ENCODE measurements around the gene ZBTB9.

Gene ZBTB9

DNA sequence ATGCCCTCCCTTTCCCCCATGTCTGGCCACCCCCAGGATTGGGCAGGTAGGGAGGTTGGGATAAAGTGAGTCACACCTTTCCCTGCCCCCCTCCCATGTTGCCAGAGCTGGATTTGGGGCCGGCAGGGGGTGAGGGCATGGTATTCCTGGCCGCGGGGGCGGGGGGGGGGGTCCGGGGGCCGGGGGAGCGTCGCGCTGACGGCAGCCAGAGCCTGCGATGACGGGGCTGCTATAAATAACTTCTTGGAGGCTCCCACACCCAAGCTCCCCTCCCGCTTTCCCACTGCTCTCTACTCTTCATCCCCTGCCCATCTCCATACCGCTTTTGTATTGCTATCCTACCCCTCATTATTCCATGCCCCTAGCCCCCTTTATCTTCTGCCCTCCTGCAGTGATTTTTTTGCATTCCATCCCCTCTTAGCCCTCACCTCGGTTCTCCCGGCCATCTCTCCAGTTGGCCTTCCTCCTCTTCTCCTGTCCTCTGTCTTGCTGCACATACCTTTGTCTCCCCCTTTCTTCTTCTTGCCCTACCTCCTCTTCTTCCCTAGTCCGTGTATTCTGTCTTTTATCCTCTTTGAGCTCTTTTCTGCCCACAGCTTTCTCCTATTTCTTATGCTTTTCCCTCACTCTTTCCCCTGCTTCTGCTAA lies 20.7 kb upstream of the ZBTB9 start:
- no peak for DNase-seq

DNA sequence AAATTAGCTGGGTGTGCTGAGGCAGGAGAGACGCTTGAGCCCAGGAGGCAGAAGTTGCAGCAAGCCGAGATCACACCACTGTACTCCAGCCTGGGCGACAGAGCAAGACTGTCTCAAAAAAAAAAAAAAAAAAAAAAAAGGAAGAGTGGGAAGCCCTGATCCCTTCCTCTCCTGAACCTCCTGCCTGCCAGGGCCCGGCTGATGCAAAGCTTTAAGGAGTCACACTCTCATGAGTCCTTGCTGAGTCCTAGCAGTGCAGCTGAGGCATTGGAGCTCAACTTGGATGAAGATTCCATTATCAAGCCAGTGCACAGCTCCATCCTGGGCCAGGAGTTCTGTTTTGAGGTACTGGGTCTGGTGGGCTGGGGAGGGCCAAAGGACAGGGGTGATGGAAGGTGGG lies 19.4 kb upstream of the ZBTB9 start:
- DNase-seq, result no peak

DNA sequence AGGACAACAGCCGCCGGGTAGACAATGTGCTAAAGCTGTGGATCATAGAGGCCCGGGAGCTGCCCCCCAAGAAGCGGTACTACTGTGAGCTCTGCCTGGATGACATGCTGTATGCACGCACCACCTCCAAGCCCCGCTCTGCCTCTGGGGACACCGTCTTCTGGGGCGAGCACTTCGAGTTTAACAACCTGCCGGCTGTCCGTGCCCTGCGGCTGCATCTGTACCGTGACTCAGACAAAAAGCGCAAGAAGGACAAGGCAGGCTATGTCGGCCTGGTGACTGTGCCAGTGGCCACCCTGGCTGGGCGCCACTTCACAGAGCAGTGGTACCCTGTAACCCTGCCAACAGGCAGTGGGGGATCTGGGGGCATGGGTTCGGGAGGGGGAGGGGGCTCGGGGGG lies 16.7 kb upstream of the ZBTB9 start:
- DNase-seq, result no peak

DNA sequence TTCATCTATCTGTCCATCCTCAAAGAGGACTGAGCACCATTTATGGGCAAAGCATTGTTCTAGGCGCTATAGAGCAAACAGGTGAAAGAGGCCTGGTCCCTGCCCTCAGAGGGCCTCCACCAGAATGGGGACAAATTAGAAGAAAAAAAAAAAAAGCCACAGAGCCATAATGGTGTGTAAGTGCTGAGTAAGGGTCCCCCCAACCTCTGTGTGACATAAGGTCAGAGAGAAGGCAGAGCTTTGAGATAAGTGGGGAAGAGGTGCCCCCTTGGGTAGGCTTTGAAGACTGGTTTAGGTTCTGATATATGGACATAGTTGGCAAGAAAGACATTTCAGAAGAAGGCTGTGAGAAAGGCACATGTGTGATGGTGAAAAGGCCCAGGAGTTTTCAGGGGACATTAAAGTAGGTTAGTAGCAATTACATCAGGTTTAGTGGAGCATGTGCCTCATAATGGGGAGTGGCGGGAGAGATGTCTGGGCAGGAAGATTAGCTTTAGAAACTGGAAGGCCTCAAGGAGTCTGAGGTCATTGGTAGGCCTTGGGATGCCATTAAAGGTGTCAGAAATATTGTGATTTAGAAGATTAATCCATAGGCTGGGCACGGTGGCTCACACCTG lies 15.3 kb upstream of the ZBTB9 start:
- no peak for DNase-seq

DNA sequence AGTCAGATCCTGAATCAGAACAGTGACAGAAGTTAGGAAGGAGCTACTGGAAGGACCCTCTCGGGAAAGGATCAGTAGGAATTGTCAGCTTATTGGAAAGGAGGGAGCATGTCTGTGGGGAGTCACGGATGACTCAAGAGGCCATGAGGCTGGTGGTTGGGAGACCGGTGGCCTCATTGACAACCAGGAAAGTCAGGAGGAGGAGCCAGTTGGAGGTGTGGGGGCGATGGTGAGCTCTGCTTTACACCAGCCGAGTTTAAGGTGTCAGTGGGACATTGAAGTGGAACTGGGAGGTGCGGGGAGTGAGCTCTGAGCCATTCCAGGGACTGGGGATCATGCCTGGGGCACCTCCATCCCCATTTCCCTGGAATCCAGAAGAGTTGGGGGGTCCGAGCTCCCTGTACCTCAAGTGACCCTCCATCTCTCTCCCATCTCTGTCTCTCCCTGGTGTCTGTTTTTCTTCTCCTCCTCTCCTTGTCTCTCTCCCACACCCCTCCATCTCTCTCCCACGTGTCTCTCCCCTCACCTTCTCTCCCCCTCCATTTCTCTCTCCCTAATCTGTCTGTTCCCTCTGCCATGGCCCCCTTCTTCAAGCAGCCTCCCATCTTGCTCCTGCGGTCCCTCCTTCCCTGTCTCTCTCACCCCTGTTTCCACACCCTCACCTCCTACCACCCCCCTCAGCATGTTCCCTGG lies 14.3 kb upstream of the ZBTB9 start:
- no peak for DNase-seq

DNA sequence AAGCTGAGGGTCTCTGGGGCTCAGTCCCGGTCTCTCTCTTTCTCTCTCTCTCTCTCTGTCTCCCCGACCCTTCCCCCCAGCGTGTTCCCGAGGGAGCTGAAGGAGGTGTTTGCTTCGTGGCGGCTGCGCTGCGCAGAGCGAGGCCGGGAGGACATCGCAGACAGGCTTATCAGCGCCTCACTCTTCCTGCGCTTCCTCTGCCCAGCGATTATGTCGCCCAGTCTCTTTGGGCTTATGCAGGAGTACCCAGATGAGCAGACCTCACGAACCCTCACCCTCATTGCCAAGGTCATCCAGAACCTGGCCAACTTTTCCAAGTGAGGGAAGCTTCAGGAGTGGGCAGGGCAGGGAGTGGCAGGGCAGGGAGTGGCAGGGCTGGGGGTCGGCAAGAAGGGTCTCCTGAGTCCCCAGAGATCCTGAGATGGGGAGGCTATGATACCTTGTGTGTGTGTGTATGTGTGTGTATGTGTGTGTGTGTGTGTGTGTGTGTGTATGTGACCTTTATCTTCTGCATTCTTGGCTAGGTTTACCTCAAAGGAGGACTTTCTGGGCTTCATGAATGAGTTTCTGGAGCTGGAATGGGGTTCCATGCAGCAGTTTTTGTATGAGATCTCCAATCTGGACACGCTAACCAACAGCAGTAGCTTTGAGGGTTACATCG lies 13.6 kb upstream of the ZBTB9 start:
- no peak for DNase-seq

DNA sequence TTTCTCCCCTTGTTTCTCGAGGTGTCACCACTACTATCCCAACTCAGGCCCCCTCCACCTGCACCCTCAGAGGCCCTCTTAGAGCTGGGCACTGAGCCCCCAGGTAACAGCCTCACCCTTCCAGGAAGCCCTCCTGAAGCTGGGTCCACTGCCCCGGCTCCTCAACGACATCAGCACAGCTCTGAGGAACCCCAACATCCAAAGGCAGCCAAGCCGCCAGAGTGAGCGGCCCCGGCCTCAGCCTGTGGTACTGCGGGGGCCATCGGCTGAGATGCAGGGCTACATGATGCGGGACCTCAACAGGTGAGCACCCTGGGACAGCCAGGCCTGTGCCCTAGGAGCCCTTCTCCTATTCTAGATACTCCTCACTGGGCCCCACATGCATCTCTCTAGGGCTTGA lies 12.9 kb upstream of the ZBTB9 start:
- no peak for DNase-seq

DNA sequence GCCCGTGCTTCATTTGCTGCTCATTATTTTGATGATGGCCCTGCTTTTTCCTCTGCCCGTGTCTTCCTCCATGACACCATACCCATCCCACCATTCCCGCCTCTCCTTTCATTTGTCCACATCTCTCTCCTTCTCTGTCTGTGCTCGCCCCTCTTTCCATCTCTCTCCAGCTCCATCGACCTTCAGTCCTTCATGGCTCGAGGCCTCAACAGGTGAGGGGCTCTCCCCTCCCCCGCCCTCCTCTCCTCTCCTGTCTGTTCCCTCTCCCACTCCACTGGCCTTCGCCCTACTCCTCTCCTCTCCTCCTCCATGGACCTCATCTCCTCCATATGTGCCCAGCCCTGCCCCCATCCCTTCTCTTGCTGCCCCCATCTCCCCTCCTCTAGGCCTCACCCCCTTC lies 12.1 kb upstream of the ZBTB9 start:
- DNase-seq, result no peak

DNA sequence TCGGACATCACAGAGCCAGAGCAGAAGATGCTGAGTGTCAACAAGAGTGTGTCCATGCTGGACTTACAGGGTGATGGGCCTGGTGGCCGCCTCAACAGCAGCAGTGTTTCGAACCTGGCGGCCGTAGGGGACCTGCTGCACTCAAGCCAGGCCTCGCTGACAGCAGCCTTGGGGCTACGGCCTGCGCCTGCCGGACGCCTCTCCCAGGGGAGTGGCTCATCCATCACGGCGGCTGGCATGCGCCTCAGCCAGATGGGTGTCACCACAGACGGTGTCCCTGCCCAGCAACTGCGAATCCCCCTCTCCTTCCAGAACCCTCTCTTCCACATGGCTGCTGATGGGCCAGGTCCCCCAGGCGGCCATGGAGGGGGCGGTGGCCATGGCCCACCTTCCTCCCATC lies 11.4 kb upstream of the ZBTB9 start:
- no peak for DNase-seq

DNA sequence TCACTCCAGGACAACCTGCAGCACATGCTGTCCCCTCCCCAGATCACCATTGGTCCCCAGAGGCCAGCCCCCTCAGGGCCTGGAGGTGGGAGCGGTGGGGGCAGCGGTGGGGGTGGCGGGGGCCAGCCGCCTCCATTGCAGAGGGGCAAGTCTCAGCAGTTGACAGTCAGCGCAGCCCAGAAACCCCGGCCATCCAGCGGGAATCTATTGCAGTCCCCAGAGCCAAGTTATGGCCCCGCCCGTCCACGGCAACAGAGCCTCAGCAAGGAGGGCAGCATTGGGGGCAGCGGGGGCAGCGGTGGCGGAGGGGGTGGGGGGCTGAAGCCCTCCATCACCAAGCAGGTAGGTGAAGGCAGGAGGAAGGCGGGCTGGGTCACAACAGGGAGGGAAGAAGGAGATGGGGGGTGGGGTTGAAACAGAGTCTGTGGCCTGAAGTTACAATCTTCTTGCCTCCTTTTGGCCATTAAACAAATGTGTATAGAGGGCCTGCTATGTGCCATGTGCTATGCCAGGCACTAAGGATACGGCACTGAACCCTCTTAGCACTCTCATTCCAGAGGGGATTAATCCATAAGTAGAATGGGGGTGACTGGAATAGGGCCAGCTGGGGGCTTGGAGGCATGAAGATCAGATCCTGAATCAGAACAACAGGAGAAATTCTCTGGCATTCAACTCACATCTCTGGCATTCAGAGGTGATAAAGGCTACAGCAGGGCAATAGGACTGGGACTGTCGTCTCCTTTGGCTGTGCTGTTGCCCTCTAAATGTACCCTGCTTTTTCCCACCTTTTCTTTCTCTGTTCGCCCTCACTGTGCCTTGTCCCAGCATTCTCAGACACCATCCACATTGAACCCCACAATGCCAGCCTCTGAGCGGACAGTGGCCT lies 10.5 kb upstream of the ZBTB9 start:
- no peak for DNase-seq

DNA sequence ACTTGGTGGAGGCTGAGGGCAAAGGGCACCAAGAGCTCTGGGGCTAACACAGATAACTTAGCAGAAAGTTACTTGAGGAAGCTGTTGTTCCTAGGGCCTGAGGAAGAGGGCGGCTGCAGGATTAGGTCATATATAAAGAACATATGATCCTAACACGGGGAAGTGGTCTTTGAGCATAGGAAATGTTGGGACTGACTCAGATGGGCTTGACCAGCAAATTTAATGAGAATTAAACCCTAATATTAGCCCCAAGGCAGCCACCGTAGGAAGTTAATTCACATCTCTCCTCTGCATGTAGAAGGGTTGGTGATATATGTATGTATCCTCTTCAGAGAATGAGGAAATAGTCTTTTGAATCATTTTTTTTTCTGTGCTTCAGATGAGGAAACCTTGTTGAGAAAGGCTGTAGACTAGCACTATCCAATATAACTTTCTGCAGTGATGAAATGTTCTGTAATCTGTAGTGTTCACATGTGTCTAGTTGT lies 9.2 kb upstream of the ZBTB9 start:
- DNase-seq, result no peak

DNA sequence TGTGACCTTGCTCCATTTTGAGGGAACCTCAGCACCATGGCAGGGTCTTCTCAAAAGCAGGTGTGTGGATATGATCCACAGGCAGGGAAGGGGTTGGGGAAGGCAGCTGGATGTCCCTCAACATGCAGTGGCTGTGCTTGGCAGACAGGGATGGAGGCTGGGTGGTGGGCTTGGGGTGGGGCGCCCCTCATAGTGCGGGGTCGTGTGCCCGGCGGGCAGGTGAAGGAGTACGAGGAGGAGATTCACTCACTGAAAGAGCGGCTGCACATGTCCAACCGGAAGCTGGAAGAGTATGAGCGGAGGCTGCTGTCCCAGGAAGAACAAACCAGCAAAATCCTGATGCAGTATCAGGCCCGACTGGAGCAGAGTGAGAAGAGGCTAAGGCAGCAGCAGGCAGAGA lies 8.0 kb upstream of the ZBTB9 start:
- no peak for DNase-seq

DNA sequence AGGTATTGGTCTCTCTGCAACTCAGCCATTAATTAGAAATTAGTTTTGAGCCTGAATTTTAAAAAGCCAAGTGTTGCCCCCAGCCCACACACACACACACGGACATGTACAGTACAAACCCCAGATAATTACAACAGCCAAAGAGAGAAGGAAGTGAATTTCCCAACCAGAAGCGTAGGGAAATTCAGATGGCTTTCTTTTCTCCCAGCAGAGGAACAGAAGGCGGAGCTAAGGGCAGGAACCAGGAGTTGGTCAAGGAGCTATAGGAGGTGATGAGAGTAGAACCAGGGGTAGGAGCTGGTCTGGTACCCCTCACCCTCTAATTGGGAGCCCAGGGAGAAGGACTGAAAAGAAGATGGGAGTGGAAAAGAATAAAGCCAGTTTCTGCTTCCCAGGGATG lies 3.9 kb upstream of the ZBTB9 start:
- no peak for DNase-seq

DNA sequence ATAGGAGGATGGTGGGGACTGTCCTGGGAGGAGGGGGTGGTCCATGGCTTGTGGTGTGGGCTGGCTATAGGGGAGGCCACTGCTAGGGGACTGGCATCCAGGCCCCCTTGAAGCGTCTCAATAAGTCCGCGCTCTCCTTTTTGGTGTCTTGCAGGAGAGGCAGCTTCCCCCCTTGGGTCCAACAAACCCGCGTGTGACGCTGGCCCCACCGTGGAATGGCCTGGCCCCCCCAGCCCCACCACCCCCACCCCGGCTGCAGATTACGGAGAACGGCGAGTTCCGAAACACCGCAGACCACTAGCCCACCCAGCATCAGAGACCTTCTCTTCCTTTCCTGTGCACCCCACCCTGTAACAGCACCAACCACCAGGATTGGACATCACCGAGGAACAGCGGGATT lies 2.8 kb upstream of the ZBTB9 start:
- DNase-seq, result no peak

DNA sequence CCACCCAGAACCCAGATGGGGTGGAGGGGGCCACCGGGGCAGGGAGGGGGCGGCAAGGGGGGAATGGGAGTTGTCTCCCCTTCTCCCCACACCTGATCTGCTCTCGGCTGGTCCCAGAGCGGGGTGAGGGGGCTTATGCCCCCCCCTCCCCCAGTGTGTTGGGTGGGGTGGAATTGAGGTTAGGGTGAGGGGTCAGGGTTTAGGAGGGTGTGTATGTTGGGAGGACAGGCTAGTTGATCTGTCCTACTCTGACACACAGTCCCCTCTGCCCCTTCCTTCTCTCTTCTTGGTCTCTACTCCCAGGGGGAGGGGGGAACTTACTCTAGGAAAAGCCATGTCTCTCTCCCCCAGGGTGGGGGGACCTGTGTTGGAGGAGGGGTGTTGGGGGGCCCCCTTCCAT lies 1.9 kb upstream of the ZBTB9 start:
- no peak for DNase-seq

DNA sequence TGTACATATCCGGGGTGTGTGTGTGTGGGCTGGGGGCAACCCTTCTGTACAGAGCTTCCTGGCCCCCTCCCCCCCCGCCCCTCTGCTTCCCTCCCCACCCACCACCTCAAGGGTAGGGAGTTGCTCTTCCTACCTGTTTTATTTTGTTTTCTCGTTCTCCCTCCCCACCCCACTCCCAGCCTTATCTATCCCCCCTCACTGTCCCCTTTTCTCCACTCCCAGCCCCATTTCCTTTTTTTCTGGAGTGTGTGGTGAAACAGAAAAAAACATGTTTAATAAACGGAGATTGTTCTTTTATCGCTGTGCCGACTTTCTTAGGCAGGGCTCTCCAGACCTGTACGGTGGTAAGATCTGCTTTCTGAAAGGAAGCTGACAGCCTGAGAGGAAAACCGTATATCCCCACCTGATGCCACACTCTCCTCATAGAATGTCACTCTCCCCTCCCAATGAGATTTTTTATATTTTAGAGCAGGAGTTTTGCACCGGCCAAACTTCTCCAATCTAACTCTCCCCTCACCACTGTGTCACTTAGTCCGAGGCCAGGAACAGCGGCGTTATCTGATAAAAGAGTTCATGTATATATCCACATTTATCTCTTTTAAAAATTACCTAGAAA lies 875 bp upstream of the ZBTB9 start:
- no peak for DNase-seq

DNA sequence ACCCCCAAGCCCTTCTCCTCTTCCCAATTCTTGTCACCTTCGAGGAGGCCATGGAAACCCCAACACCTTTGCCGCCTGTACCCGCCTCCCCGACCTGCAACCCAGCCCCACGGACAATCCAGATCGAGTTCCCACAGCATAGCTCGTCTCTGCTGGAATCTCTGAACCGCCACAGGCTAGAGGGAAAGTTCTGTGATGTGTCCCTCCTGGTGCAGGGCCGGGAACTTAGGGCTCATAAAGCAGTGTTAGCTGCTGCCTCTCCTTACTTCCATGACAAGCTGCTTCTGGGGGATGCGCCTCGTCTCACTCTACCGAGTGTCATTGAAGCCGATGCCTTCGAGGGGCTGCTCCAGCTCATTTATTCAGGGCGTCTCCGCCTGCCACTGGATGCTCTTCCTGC lies 675 bp downstream of the ZBTB9 start:
- DNase-seq, result no peak

DNA sequence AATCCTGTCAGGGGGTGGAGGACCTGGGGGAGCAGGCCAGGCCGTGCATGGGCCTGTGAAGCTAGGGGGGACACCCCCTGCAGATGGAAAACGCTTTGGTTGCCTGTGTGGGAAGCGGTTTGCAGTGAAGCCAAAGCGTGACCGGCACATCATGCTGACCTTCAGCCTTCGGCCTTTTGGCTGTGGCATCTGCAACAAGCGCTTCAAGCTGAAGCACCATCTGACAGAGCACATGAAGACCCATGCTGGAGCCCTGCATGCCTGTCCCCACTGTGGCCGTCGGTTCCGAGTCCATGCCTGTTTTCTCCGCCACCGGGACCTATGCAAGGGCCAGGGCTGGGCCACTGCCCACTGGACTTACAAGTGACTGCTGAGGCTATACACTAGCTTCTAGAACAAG lies 1.8 kb downstream of the ZBTB9 start:
- DNase-seq, result no peak

DNA sequence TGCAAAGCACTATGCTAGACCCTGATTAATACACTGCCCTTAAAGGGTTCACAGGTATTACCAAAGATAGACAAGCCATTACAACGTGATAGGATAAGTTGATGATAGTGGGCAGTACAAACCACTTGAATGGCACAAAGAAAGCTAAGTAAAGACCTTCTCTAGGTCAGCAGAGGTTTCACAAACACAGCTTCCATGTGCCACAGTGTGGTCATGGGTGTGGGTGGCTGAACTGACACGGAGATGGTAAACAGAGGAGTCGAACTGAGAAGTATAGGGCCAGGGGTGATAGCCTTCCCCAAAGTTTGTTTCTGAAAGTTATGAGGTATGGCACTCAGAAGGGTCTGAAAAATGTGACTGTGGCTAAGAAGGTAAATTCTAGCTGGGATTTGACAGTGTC lies 4.3 kb downstream of the ZBTB9 start:
- no peak for DNase-seq

DNA sequence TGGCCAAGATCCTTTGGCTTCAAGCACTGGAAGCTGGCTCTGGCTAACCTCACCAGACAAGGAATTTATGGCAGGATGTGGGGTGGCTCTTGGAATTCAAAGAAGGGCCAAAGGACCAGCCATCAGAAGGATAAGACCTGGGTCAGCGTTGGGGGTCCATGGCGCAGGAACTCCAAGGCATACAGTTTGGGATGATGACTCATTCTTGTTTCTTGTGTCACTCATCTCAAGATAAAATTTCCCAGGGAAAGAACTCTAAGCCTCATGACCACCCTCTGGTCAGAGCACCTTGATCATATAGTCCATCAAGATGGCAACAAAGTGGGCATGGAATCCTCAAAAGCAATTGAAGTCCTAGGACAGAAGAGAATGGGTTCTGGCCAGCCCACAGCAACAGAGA lies 4.8 kb downstream of the ZBTB9 start:
- DNase-seq, result no peak

DNA sequence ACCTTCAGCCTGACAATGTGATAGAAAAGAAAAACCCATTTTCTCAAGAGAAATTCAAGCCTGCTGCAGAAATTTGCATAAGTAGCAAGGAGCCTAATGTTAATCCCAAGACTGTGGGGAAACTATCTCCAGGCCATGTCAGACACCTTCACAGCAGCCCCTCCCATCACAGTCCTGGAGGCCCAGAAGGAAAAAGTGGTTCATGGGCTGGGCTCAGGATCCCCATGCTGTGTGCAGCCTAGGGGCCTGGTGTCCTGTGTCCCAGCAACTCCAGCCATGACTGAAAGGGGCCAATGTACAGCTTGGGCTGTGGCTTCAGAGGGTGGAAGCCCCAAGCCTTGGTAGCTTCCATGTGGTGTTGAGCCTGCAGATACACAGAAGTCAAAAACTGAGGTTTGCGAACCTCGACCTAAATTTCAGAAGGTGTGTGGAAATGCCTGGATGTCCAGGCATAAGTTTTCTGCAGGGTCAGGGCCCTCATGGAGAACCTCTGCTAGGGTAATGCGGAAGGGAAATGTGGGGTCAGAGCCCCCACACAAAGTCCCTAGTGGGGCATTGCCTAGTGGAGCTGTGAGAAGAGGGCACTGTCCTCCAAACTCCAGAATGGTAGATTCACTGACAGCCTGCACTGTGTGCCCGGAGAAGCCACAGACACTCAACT lies 11.8 kb downstream of the ZBTB9 start:
- no peak for DNase-seq

DNA sequence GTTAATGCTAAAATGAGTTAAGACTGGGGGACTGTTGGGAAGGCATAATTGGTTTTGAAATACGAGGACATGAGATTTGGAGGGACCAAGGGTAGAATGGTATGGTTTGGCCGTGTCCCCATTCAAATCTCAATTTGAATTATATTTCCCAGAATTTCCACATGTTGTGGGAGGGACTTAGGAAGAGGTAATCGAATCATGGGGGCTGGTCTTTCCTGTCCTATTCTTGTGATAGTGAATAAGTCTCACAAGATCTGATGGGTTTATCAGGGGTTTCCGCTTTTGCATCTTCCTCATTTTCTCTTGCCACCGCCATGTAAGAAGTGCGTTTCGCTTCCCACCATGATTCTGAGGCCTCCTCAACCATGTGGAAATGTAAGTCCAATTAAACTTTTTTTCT lies 12.7 kb downstream of the ZBTB9 start:
- no peak for DNase-seq

All from activated CD8-positive, alpha-beta memory T cell treated with anti-CD3 and anti-CD28 coated beads, Interleukin-2, amount 50 U/mL, for 48 hours (primary cell).